ENCODE measurements around the gene RPAIN. TPM values are rescaled to one million over a fixed set of nuclear protein-coding genes. Genes with fewer than 3 reads are reported as not detected.
"Not testable (repeated sequence)": the region's sequence is repeated elsewhere in the genome, so short reads cannot be mapped to it uniquely, and the experiment has no call there.

RPAIN gene
- total and polyA plus RNA-seq, 4 donors, result 10.9 to 37.0 (median 27.8) TPM

DNA sequence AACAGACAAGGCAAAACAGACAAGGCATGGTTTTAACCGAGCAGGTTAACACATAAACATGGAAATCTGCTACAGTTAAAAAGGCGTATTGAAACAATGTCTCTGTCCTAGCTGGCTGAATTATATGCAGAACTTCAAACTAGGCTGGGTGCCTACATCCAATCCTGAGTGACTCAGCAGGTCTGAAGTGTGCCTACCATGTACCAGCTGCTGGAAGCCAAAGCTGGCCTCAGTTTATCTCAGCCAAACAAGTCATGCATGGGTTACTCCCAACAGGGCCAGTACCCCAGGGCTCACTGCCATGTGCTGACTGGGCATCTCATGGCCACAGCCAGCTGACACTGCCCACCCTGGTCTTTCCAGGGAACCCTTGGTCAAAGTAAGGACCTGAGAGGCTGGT, 15.0 kb downstream of the RPAIN start:
- TF ChIP-seq HNF4G (IDR thresholded peaks at IDR 0.05) (no peak), EGR1 (IDR thresholded peaks at IDR 0.05; ENCODE audit: low read depth in 2 of 2) (no peak), SP1 (IDR thresholded peaks at IDR 0.05) (no peak), RAD21 (IDR thresholded peaks at IDR 0.05) (no peak), NR2F2 (IDR thresholded peaks at IDR 0.05) (no peak), RXRA (IDR thresholded peaks at IDR 0.05) (no peak), FOXA1 (IDR thresholded peaks at IDR 0.05) (no peak), REST (IDR thresholded peaks at IDR 0.05) (no peak), GABPA (IDR thresholded peaks at IDR 0.05 in 1 of 2, conservative IDR thresholded peaks at IDR 0.05 in 1 of 2) (no peak), FOXA2 (IDR thresholded peaks at IDR 0.05) (no peak), YY1 (IDR thresholded peaks at IDR 0.05) (no peak), JUND (IDR thresholded peaks at IDR 0.05) (no peak), TAF1 (conservative IDR thresholded peaks at IDR 0.05) (no peak), ATF3 (IDR thresholded peaks at IDR 0.05) (no peak), MAX (IDR thresholded peaks at IDR 0.05) (no peak), HNF4A (conservative IDR thresholded peaks at IDR 0.05) (no peak)
- TF ChIP-seq, protein P1, sequence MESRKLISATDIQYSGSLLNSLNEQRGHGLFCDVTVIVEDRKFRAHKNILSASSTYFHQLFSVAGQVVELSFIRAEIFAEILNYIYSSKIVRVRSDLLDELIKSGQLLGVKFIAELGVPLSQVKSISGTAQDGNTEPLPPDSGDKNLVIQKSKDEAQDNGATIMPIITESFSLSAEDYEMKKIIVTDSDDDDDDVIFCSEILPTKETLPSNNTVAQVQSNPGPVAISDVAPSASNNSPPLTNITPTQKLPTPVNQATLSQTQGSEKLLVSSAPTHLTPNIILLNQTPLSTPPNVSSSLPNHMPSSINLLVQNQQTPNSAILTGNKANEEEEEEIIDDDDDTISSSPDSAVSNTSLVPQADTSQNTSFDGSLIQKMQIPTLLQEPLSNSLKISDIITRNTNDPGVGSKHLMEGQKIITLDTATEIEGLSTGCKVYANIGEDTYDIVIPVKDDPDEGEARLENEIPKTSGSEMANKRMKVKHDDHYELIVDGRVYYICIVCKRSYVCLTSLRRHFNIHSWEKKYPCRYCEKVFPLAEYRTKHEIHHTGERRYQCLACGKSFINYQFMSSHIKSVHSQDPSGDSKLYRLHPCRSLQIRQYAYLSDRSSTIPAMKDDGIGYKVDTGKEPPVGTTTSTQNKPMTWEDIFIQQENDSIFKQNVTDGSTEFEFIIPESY (IDR thresholded peaks at IDR 0.05), result no peak
- TF ChIP-seq, protein P2, sequence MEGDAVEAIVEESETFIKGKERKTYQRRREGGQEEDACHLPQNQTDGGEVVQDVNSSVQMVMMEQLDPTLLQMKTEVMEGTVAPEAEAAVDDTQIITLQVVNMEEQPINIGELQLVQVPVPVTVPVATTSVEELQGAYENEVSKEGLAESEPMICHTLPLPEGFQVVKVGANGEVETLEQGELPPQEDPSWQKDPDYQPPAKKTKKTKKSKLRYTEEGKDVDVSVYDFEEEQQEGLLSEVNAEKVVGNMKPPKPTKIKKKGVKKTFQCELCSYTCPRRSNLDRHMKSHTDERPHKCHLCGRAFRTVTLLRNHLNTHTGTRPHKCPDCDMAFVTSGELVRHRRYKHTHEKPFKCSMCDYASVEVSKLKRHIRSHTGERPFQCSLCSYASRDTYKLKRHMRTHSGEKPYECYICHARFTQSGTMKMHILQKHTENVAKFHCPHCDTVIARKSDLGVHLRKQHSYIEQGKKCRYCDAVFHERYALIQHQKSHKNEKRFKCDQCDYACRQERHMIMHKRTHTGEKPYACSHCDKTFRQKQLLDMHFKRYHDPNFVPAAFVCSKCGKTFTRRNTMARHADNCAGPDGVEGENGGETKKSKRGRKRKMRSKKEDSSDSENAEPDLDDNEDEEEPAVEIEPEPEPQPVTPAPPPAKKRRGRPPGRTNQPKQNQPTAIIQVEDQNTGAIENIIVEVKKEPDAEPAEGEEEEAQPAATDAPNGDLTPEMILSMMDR (IDR thresholded peaks at IDR 0.05; ENCODE audit: low read depth, low read length, missing input control), result no peak
- H3K4me3 ChIP-seq (ENCODE audit: low read depth in 1 of 3, low read length in 3 of 3), result no peak overlapping the region
- H3K9ac ChIP-seq (ENCODE audit: low read depth in 1 of 2, low read length in 2 of 2), result no peak overlapping the region
- H3K27ac ChIP-seq (ENCODE audit: low read depth in 1 of 2, low read length in 2 of 2), result no peak overlapping the region
- DNase-seq (ENCODE audit: low spot score), result no peak
- WGBS, result 96% methylated on average over 2 of the region's 2 CpGs
- peaks cover 0 to 15% (median 11%) of the 10 kb centered on the region in 4 donors for H3K4me1 ChIP-seq (ENCODE audit: control insufficient read depth in 4 of 4, insufficient read depth in 4 of 4, low read length in 3 of 4)
- no peaks in the 10 kb centered on the region for H3K9me3 ChIP-seq (ENCODE audit: control insufficient read depth in 4 of 4, low read length in 3 of 4)
- peaks cover 5 to 50% (median 41%) of the 10 kb centered on the region in 4 donors for H3K36me3 ChIP-seq (ENCODE audit: control insufficient read depth in 4 of 4, insufficient read depth in 3 of 4, low read depth in 1 of 4, low read length in 3 of 4)
- no peaks in the 10 kb centered on the region for H3K27me3 ChIP-seq (ENCODE audit: control insufficient read depth in 4 of 4, insufficient read depth in 4 of 4, low read length in 3 of 4)

DNA sequence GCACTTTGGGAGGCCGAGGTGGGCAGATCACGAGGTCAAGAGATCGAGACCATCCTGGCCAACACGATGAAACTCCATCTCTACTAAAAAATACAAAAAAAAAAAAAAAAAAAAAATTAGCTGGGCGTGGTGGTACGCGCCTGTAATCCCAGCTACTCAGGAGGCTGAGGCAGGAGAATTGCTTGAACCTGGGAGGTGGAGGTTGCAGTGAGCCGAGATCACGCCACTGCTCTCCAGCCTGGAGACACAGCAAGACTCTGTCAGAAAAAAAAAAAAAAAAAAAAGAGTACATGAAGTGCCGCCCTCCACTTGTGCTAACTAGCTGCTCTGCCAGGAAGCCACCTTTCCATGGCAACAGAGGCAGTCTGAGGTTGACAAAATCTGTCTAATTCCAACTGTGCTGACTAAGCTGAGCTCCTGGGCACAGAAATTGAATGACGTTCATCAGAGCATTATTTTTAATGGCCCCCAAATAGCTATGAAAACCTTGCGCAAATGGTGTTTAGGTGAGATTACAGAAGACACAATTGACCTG, 15.9 kb downstream of the RPAIN start:
- H3K36me3 ChIP-seq (ENCODE audit: control insufficient read depth in 4 of 4, insufficient read depth in 3 of 4, low read depth in 1 of 4, low read length in 3 of 4), result peaks cover 5 to 45% (median 38%) of the 10 kb centered on the region in 4 donors

More for the DNA sequence above, 15.9 kb downstream of the RPAIN start:
- peaks cover 0 to 15% (median 11%) of the 10 kb centered on the region in 4 donors for H3K4me1 ChIP-seq (ENCODE audit: control insufficient read depth in 4 of 4, insufficient read depth in 4 of 4, low read length in 3 of 4)
- not testable (repeated sequence) for H3K9ac ChIP-seq (ENCODE audit: low read depth in 1 of 2, low read length in 2 of 2); H3K27ac ChIP-seq (ENCODE audit: low read depth in 1 of 2, low read length in 2 of 2); H3K4me3 ChIP-seq (ENCODE audit: low read depth in 1 of 3, low read length in 3 of 3); H3K27me3 ChIP-seq (ENCODE audit: control insufficient read depth in 4 of 4, insufficient read depth in 4 of 4, low read length in 3 of 4); H3K9me3 ChIP-seq (ENCODE audit: control insufficient read depth in 4 of 4, low read length in 3 of 4); DNase-seq (ENCODE audit: low spot score)
- WGBS, result 93% methylated on average over 12 of the region's 12 CpGs
